ENCODE data around the gene GRIA4.

DNA sequence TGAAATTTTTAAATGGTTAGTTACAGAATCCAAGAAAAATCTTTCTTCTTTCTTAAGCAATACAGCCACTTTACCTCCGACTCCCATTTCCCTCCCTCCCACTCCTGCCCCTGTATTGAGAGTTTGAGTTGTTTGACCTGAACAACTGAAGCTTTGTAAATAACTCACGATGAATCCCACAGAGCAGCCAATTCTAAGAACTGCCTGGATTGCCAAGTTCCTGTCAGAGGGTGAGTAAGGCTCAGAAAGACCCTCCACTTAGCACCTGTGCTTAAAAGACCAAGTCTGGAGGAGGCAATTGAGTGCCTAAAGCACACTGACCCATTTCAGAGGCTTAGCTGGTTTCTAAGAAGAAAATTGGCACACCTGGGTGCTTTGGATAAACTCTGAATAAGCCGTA lies 253.7 kb downstream of the GRIA4 start:
- TF ChIP-seq, protein P1, sequence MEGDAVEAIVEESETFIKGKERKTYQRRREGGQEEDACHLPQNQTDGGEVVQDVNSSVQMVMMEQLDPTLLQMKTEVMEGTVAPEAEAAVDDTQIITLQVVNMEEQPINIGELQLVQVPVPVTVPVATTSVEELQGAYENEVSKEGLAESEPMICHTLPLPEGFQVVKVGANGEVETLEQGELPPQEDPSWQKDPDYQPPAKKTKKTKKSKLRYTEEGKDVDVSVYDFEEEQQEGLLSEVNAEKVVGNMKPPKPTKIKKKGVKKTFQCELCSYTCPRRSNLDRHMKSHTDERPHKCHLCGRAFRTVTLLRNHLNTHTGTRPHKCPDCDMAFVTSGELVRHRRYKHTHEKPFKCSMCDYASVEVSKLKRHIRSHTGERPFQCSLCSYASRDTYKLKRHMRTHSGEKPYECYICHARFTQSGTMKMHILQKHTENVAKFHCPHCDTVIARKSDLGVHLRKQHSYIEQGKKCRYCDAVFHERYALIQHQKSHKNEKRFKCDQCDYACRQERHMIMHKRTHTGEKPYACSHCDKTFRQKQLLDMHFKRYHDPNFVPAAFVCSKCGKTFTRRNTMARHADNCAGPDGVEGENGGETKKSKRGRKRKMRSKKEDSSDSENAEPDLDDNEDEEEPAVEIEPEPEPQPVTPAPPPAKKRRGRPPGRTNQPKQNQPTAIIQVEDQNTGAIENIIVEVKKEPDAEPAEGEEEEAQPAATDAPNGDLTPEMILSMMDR (IDR thresholded peaks at IDR 0.05), result no peak
- TF ChIP-seq POLR2A (IDR thresholded peaks at IDR 0.05), result no peak

Data from lower leg skin (tissue), 3 donors.